ENCODE measurements around the gene PASK. TPM values are rescaled to one million over a fixed set of nuclear protein-coding genes. Genes with fewer than 3 reads are reported as not detected.

The PASK gene
- total and polyA plus RNA-seq, 2 donors (not counting 1 experiment from before 2014, with no cell fraction given), result 48.2 to 144 TPM

DNA sequence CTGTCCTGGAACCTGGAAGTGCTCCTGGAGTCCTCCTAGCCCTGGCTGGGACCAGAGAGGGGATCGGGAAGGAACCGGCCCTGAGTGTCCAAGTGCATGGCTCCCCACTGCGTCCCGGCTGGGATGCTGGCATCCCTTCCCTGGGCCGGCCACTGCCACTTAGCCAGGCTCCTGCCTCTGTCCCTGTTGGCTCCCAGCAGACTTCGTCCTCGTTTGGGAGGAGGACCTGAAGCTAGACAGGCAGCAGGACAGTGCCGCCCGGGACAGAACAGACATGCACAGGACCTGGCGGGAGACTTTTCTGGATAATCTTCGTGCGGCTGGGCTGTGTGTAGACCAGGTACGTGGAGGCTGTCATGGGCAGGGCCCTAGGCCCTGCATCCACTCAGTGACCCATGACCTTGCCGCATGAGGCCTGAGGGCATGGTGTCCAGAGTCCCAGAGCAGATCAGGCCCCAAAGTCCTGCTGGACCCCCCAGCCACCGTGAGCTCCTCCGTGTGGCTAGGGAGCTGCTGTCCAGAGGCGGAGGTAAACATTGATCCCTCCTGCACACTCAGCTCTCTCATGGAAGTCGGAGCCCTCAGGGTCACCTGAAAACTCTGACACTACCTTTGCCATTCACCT lies 46.3 kb upstream of the PASK start:
- Mint-ChIP-seq H3K27me3 (no peaks in the 10 kb centered on the region), H3K4me3 (no peak overlapping the region), H3K27ac (no peak overlapping the region), H3K4me1 (no peaks in the 10 kb centered on the region), H3K9me3 (ENCODE audit: insufficient read depth) (no peaks in the 10 kb centered on the region)
- no peaks in the 10 kb centered on the region for H3K36me3 ChIP-seq (replicated peaks in 1 of 2; ENCODE audit: control extremely low read depth in 1 of 2, control insufficient read depth in 1 of 2, extremely low read depth in 1 of 2, insufficient read depth in 2 of 2, low read length in 1 of 2)
- POLR2A ChIA-PET, result no interaction called here
- no peaks in the 10 kb centered on the region for H3K9me3 ChIP-seq (ENCODE audit: control extremely low read depth in 1 of 3, control insufficient read depth in 2 of 3, insufficient read depth in 1 of 3, low read length in 2 of 3)
- no peaks in the 10 kb centered on the region for H3K79me2 ChIP-seq (ENCODE audit: control insufficient read depth, insufficient read depth, low read length)
- no peak overlapping the region for H3K4me3 ChIP-seq (ENCODE audit: control extremely low read depth in 1 of 5, extremely low read depth in 1 of 5, insufficient read depth in 1 of 5, low read depth in 2 of 5, low read length in 4 of 5)
- WGBS (ENCODE audit: insufficient coverage), result 96% methylated on average over 17 of the region's 18 CpGs
- H3K4me1 ChIP-seq (ENCODE audit: control insufficient read depth in 2 of 2, insufficient read depth in 2 of 2, low read length in 2 of 2), result no peaks in the 10 kb centered on the region
- no peak overlapping the region for H3K27ac ChIP-seq (ENCODE audit: low read length in 2 of 2)
- no peak overlapping the region for H3K9ac ChIP-seq (ENCODE audit: low read length)
- no peak overlapping the region for H2AFZ ChIP-seq (ENCODE audit: insufficient read depth, low read depth, low read length, poor library complexity, severe bottlenecking)
- CTCF ChIA-PET, result interaction anchor here (0.9 kb wide), 1 partner anchor 24 kb away, joined by 3 read pairs; no protein-coding TSS in a partner anchor
- H3K4me2 ChIP-seq (replicated peaks; ENCODE audit: low read depth, low read length, poor library complexity, severe bottlenecking), result no peak overlapping the region
- intact Hi-C loops (cut with micrococcal nuclease), result no loop called here
- H4K20me1 ChIP-seq (ENCODE audit: control insufficient read depth, insufficient read depth, low read length, poor library complexity, severe bottlenecking), result no peaks in the 10 kb centered on the region
- ATAC-seq (ENCODE audit: low read depth) (no peak), DNase-seq (no peak)
- TF ChIP-seq, protein P1, sequence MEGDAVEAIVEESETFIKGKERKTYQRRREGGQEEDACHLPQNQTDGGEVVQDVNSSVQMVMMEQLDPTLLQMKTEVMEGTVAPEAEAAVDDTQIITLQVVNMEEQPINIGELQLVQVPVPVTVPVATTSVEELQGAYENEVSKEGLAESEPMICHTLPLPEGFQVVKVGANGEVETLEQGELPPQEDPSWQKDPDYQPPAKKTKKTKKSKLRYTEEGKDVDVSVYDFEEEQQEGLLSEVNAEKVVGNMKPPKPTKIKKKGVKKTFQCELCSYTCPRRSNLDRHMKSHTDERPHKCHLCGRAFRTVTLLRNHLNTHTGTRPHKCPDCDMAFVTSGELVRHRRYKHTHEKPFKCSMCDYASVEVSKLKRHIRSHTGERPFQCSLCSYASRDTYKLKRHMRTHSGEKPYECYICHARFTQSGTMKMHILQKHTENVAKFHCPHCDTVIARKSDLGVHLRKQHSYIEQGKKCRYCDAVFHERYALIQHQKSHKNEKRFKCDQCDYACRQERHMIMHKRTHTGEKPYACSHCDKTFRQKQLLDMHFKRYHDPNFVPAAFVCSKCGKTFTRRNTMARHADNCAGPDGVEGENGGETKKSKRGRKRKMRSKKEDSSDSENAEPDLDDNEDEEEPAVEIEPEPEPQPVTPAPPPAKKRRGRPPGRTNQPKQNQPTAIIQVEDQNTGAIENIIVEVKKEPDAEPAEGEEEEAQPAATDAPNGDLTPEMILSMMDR (IDR thresholded peaks at IDR 0.05), result no peak
- TF ChIP-seq EZH2 (IDR thresholded peaks at IDR 0.05; ENCODE audit: borderline replicate concordance, insufficient read depth, low read depth, low read length, poor library complexity, severe bottlenecking), result no peak
- no peaks in the 10 kb centered on the region for H3K27me3 ChIP-seq (replicated peaks in 1 of 4; ENCODE audit: control extremely low read depth in 1 of 4, control insufficient read depth in 3 of 4, insufficient read depth in 4 of 4, low read length in 3 of 4)

DNA sequence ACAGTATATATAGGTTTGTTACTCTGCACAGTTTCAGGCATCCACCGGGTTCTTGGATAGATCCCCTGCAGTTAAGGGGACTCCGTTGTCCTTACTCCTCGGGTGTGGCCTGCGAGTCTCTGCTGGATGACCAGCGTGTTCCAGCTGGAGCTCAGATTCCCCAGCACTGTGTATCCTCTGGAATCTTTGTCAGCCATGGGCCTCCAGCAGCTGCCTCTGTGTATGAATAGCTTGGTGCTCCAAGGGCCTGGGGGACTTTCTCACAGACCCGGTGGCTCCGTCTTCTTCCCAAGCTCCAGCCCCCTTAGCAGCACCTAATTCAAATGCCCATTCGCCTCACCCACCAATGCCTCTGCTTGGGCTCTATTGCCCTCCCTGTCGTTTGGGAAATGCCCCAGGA lies 45.5 kb upstream of the PASK start:
- intact Hi-C loops (cut with micrococcal nuclease), result no loop called here
- TF ChIP-seq, protein P1 (IDR thresholded peaks at IDR 0.05), result no peak
- TF ChIP-seq EZH2 (IDR thresholded peaks at IDR 0.05; ENCODE audit: borderline replicate concordance, insufficient read depth, low read depth, low read length, poor library complexity, severe bottlenecking), result no peak
- Mint-ChIP-seq H3K27me3 (no peaks in the 10 kb centered on the region), H3K27ac (no peak overlapping the region), H3K4me3 (no peak overlapping the region), H3K4me1 (no peaks in the 10 kb centered on the region), H3K9me3 (ENCODE audit: insufficient read depth) (no peaks in the 10 kb centered on the region)
- H4K20me1 ChIP-seq (ENCODE audit: control insufficient read depth, insufficient read depth, low read length, poor library complexity, severe bottlenecking), result no peaks in the 10 kb centered on the region
- ATAC-seq (ENCODE audit: low read depth) (no peak), DNase-seq (no peak)
- no peak overlapping the region for H3K4me2 ChIP-seq (replicated peaks; ENCODE audit: low read depth, low read length, poor library complexity, severe bottlenecking)
- H3K4me1 ChIP-seq (ENCODE audit: control insufficient read depth in 2 of 2, insufficient read depth in 2 of 2, low read length in 2 of 2), result no peaks in the 10 kb centered on the region
- no peaks in the 10 kb centered on the region for H3K36me3 ChIP-seq (replicated peaks in 1 of 2; ENCODE audit: control extremely low read depth in 1 of 2, control insufficient read depth in 1 of 2, extremely low read depth in 1 of 2, insufficient read depth in 2 of 2, low read length in 1 of 2)
- POLR2A ChIA-PET, result no interaction called here
- no peak overlapping the region for H3K4me3 ChIP-seq (ENCODE audit: control extremely low read depth in 1 of 5, extremely low read depth in 1 of 5, insufficient read depth in 1 of 5, low read depth in 2 of 5, low read length in 4 of 5)
- H3K9ac ChIP-seq (ENCODE audit: low read length), result no peak overlapping the region
- WGBS (ENCODE audit: insufficient coverage), result 92% methylated on average over 8 of the region's 9 CpGs
- H3K9me3 ChIP-seq (ENCODE audit: control extremely low read depth in 1 of 3, control insufficient read depth in 2 of 3, insufficient read depth in 1 of 3, low read length in 2 of 3), result peaks cover 0 to 3% (median 0%) of the 10 kb centered on the region in 3 donors
- no peaks in the 10 kb centered on the region for H3K27me3 ChIP-seq (replicated peaks in 1 of 4; ENCODE audit: control extremely low read depth in 1 of 4, control insufficient read depth in 3 of 4, insufficient read depth in 4 of 4, low read length in 3 of 4)
- H2AFZ ChIP-seq (ENCODE audit: insufficient read depth, low read depth, low read length, poor library complexity, severe bottlenecking), result no peak overlapping the region
- H3K79me2 ChIP-seq (ENCODE audit: control insufficient read depth, insufficient read depth, low read length), result no peaks in the 10 kb centered on the region
- CTCF ChIA-PET, result no interaction called here
- no peak overlapping the region for H3K27ac ChIP-seq (ENCODE audit: low read length in 2 of 2)

Data from B cell (primary cell).